GM21717 (cell line): ENCODE results near the gene CTNS.

Source experiments
- ATAC-seq: cut with Tn5 transposase; IDR thresholded peaks from one replicate; pipeline ENCODE4 v1.9.1; 2021; ENCODE audit warnings: mild to moderate bottlenecking, moderate library complexity; ENCODE audit not compliant: unreplicated experiment

CTNS gene

DNA sequence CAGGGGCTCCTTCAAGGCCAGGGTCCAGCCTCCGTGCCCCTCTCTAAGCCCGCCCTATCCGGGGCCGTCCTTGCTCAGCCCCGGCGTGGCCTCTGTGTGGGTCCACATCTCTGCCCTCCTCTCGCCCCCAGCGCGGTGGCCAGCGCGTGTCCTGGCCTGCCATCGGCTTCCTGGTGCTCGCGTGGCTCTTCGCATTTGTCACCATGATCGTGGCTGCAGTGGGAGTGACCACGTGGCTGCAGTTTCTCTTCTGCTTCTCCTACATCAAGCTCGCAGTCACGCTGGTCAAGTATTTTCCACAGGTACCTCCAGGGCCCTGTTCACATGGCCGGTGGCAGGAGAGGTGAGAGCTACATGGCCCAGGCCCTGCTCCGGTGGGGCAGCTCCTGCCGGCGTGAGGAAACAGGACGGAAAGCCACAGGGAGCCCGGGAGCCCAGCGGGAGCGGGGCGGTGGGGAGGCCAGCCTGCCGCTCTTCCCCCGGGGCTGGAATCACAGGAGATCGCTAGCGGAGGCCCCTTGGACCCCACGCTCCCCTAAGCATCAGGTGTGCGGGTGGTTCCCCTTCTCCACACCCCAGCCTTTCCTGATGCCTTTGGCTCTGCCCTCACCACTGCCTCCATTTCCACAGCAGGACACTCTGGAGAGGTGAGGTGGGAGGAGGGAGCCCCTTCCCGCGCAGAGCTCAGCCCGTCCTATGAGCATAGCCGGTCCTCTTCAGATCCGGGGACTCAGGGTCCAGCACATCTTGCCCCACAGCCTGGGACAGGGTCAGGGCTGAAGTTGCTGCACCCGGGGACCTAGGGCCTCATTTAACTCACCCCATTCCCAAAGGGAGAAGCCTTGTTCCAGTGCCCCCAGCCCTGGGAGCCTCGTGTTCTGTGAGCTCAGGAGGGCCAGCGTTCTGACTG, 21.6 kb downstream of the CTNS start:
- ATAC-seq, result no peak

DNA sequence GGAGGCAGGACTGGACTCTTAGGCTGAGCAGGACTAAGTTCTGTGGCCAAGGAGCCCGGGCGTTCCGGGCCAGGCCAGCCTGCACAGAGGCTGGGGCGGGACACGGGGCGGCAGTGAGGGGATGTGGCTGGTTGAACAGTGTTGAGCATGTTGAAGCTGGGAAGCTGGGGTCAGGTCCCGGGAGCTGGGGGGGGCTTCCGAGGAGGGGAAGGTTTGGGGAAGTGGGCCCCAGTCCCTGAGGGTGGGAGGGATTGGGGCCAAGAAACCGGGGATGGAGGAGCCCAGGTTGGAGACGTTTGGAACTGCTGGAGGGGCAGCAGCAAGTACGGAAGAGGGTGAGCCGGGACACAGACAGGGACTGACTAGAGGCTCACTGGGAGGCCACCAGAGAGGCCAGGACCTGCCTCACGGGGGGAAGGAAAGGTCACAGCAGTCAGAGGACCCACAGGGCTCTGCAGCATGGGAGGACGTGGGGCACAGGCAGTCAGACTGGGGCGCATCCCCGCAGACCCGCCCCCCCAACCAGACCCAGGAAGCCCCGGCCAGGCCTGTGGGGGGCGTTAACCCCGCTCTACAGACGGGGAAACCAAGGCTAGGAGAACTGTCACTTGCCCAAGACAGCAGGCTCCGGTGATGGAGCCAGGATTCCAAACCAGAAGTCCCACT, 22.4 kb downstream of the CTNS start:
- ATAC-seq, result no peak

DNA sequence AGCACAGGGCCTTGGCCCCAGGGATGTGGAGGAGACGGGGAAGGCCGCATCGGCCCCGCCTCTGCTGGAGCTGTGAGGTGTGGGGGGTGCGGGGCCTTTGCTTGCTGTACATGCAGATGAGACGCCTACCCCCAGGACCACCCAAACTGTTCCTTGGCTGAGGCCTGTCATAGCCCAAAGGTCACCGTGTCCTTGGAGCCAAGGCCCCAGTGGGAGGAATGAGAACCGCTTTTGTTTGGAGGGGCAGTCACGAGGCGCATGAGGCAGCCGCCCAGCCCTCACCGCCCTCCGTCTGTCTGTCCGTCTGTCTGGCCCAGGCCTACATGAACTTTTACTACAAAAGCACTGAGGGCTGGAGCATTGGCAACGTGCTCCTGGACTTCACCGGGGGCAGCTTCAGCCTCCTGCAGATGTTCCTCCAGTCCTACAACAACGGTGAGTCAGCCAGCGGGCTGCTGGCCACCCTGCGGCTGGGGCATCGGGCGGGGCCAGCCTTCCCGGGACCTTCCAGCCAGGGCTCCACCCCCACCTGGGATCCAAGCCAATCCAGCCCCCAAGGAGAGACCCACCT, 23.1 kb downstream of the CTNS start:
- no peak for ATAC-seq

GRCh38 chr17:3660311-3660891, 23.8 kb downstream of the CTNS start:
- no peak for ATAC-seq

- ATAC-seq, result no peak
Measured at GRCh38 chr17:3663102-3664011, 26.8 kb downstream of the CTNS start.

- no peak for ATAC-seq
Measured at GRCh38 chr17:3665834-3666233, 29.3 kb downstream of the CTNS start.

DNA sequence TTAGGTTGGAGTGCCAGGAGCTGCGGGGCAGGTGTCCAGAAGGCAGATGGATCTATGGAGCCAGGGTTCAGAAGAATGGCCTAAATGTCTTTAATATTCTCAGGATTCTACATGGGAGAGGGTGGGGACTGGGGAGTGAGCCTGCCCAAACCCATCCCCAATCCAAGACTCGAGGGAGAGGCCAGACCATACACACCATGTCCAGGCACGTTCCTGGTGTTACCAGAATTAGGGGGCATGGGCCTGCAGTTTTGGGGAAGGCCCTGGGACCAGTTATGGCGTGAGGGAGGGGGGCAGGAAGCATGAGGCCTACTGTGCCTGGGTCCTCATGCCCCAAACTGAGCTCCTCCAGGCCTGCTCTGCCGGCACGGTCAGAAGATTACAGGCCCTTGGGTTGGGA, 30.0 kb downstream of the CTNS start:
- ATAC-seq, result no peak

GRCh38 chr17:3667366-3668278, 31.1 kb downstream of the CTNS start:
- peak; percentile 6 for ATAC-seq

DNA sequence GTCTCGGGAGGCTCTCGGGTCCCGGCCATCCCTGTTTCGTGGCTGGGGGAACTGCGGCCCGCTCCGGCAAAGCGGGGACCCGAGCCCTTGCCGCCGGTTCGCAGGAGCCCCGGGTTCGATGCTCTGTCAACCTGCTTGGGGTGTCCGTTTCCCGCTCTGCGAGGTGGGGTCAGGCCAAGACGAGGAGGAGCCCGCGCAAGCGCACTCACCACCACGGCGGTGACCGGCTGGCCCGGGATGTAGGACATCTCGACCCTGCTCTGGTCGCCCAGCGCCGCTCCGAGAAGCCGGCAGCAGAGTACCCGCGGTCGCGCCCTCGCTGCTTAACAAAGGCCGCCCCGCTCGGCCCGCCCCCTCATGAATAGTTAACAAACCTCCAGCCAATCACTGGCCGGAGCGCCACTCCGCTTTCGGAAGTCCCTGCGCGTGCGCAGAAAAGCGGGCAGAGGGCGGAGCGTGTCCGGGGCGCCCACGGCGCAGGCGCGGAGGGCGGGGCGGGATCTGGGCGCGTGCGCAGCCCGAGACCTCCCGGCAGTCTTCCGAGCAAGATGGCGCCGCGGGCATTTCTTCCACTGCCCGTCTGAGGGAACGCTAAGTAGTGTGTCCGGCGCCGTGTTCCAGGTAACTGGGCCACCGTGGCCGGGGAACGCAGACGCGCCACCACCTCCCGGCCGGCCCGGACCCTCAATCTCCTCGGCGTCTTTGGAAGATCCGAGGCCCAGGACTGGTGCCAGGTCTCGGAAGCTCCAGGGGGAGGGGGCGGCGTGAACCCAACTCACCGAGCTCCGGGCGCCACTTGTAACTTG, 31.9 kb downstream of the CTNS start, which contains the start of the genes EMC6 and TAX1BP3:
Gene EMC6 (plus strand): TSS at position 534 of the 806 bp plus-strand sequence. CDS start 335 bp downstream, outside the sequence.
Gene TAX1BP3 (minus strand): TSS at position 300 of the 806 bp plus-strand sequence. CDS start 52 bp downstream, at position 248.
- ATAC-seq, result peak; percentile 74

- ATAC-seq, result peak; percentile 21
Measured at GRCh38 chr17:3669085-3669347, 32.5 kb downstream of the CTNS start.

GRCh38 chr17:3669548-3669947, 33.0 kb downstream of the CTNS start:
- ATAC-seq, result no peak

DNA sequence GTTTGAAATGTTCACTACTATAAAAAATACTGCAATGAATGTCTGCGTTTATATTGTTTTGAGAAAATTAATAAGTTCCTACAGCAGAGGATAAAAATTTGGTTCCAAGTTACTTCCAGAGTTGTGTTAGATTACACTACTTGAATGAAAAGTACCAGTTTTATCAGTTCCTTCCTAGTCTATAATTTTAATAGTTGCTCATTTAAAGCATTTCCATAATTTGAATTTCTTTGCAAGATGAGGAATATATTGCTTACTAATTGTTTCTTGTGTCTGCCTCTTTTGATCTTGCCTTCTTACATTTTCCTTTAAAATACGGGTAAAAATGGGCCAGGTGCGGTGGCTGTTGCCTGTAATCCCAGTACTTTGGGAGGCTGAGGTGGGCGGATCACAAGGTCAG, 36.0 kb downstream of the CTNS start:
- ATAC-seq, result no peak

DNA sequence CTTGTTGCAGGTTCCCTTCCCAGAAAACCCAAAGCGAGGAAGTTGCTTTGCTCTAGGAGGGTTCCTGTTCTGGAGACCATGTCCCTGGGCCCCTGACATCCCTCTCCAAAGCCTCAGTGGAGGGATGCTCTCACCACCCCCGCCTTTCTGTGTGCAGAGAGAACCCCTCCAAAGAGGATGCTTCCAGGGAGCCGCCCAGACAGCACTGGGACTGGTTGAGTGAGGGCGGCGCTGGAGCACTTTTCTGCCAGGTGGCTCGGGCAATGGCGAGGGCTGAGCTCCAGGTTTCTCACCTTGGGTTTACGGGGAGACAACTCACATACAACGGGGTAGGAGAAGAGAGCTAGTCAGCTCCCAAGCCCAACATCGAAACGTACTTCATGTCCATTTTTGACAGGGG, 39.3 kb downstream of the CTNS start:
- ATAC-seq, result no peak

DNA sequence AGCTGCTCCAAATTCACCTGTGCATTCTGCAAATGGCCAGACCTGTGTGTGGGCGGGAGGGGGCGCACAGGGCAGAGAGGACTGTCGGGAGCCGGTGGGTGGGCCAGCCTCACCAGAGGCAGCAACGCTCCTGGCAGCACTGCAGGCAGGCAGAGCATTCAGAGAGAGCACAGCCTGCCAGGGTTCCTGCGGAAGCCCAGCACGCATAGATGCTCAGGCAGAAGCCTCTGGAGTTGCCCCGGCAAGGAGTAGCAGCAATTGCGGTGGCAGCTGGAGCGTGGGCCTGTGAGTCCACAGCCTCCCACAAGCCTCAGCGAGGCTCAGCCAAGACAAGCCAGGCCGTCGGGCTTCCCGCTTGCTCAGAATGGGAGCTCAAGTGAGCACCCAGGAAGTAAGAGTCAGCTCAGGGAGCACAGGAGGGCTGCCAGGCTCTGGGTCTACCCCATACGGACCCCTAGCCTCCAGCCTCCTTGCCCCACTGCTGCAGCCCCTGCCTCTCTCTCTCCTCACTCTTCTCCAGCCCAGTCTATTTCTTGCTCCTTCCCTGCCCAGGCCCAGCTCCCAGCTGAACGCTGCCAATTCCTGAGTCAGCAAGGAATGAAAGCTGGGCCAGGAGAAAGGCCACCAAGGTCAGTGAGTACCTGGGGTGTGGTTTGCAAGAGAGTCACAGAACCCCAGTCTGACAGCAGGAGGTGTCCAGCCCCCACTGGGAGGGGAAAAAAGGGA, 41.7 kb downstream of the CTNS start:
- ATAC-seq, result no peak

DNA sequence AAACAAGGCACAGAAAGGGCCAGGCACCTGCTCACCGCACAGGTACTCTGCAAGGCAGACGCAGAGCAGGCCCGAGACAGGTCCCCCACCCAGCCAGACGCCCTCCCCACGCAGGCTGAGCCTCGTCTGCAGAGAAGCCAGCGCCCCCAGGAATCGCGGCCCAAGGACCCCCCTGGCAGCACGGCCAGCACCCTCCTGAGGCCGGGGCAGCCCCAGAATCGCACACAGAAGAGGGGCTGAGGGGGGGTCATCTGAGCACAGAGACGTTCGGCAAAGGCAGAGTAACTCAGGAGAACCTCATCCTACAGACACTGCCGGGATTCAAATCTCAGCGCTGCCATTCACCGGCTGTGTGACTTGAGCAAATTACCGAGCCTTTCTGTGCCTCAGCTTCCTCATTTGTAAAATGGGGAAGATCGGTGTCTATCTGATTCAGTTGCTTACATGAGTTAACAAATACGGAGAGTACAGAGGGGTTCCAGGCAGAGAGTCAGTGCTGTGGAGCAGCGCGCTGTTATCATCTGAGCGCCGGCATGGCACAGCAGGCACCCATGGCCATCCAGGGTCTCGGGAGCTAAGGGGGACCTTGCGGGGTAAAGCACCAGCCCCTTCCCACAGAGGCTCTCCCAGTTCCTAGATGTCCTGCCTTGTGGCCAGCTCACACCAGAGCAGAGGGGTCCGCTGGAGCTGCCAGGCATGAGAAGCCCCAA, 42.4 kb downstream of the CTNS start:
- no peak for ATAC-seq

GRCh38 chr17:3679531-3680126, 43.1 kb downstream of the CTNS start:
- no peak for ATAC-seq

- no peak for ATAC-seq
Measured at GRCh38 chr17:3681057-3681456, 44.5 kb downstream of the CTNS start.
